Activated CD8-positive, alpha-beta T cell treated with anti-CD3 and anti-CD28 coated beads for 36 hours (primary cell): ENCODE results near the gene APLP1. TPM values are rescaled to one million over a fixed set of nuclear protein-coding genes. Genes with fewer than 3 reads are reported as not detected.

Source experiments
- ATAC-seq: fragments of 200-7000 bp; cut with Tn5 transposase; one replicate; pipeline ENCODE4 v1.10.0; 2021; ENCODE audit warnings: mild to moderate bottlenecking, moderate library complexity
- CTCF ChIA-PET: fragments of 350-600 bp; sonication (Branson Sonifier 250); formaldehyde crosslinking; loops from one replicate; lab custom pipeline; 2021; ENCODE audit warnings: antibody characterized with exemption; lab: Charles Lee
- POLR2A ChIA-PET: fragments of 350-600 bp; sonication (Branson Sonifier 250); formaldehyde crosslinking; loops from one replicate; lab custom pipeline; 2021; ENCODE audit warnings: antibody characterized with exemption; lab: Charles Lee
- DNase-seq: peaks from one replicate; pipeline ENCODE4 v3.0.0-alpha.2; 2020
- H3K27ac Mint-ChIP-seq: one replicate; pipeline ENCODE4 v1.8.0; 2021; ENCODE audit warnings: mild to moderate bottlenecking, mixed read lengths
- H3K27me3 Mint-ChIP-seq: one replicate; pipeline ENCODE4 v1.8.0; 2021; ENCODE audit warnings: mixed read lengths
- H3K36me3 Mint-ChIP-seq: one replicate; pipeline ENCODE4 v1.8.0; 2021; ENCODE audit warnings: low read depth, mixed read lengths
- H3K4me1 Mint-ChIP-seq: one replicate; pipeline ENCODE4 v1.8.0; 2021; ENCODE audit warnings: low read depth, mixed read lengths
- H3K4me3 Mint-ChIP-seq: one replicate; pipeline ENCODE4 v1.8.0; 2021; ENCODE audit warnings: mild to moderate bottlenecking, moderate library complexity, mixed read lengths
- H3K9me3 Mint-ChIP-seq: one replicate; pipeline ENCODE4 v1.8.0; 2021; ENCODE audit warnings: mixed read lengths
- intact Hi-C: fragments of 100-400 bp; cut with micrococcal nuclease; formaldehyde crosslinking; loops from one replicate; pipeline ENCODE4 v1.10.0; 2022
- total RNA-seq, 2 experiments: library from RNA; stranded (reverse); gene quantifications; one replicate each; pipeline ENCODE4 v1.2.3, GENCODE V29; 2021
- TF ChIP-seq, protein P1 (sequence below): fragments of 200-600 bp; IDR thresholded peaks from one replicate; pipeline ENCODE4 v1.8.0; 2022; ENCODE audit warnings: antibody characterized with exemption, mild to moderate bottlenecking

The APLP1 gene
- total RNA-seq, 2 experiments from 2014 or later = 2.0 to 2.1 TPM

DNA sequence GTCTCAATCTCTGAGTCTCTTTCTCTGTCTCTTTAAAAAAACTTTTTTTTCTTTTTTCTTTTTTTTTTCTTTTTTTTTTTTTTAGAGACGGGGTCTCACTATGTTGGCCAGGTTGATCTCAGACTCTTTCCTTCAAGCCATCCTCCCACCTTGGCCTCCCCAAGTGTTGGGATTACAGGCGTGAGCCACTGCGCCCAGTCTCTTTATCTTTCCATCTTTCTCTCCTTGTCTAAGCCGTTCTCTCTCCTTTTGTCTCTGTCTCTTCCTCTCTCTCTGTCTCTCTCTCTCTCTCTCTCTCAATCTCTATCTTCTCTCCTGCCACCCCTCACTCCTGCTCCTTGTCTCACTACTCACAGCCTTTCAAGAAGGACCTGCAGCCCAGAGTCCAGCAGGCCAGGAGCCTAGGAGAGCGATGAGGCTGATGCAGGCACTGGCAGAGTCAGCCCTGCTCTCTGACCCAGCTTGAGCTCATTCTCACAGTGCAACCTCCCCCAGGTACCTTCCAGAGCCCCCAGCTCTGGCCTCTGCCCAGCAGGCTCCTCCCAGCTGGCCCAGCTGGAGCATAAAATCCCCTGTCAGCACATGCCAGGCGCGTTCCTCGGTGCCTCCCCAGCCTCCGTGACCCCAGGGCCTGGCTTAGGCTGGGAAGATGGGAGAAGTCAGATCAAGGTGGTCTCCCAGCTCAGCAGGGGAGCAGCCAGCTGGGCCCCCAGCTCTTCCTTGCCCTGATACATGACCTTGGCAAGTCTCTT is 16.2 kb upstream of the APLP1 start, which contains the start of gene NPHS1:
NPHS1 (minus strand) TSS at position 476 of the 752 bp plus-strand sequence. CDS start 667 bp downstream, outside the sequence.
- no peak within 1 kb of the TSS for H3K27ac Mint-ChIP-seq

DNA sequence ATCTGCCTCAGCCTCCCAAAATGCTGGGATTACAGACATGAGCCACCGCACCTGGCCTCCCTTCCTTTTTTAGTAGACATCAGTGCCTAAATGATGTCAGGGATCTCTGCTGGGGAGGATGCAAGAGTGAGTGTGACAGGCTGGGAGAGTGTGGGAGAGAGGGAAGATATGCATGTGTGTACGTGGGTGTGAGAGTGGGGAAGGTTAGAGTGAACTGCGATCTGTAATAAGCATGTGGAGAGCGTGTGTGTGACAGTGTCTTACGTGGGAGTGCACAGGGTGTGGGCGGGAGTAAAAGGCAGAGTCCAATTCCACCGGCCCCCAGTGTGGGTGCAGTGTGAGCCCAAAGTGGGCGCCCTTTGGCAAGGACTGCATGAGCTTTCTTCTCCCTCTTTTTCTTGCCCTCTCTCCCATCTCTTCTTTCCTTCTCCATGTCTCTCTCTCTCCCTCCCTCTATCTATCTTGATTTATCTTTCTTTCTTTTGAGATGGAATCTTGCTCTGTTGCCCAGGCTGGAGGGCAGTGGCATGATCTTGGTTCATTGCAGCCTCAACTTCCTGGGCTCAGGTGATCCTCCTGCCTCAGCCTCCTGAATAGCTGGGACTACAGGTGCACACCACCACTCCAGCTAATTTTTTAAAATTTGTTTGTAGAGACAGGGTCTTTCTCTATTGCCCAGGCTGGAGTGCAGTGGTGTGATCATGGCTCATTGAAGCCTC is 15.2 kb upstream of the APLP1 start:
- no peaks in the 10 kb centered on the region for H3K36me3 Mint-ChIP-seq
- H3K27me3 Mint-ChIP-seq = peaks cover 28% of the 10 kb centered on the region
- intact Hi-C loops = no loop called here
- DNase-seq (no peak), ATAC-seq (no peak)
- H3K4me3 Mint-ChIP-seq = no peak overlapping the region
- peaks cover 6% of the 10 kb centered on the region for H3K4me1 Mint-ChIP-seq
- H3K9me3 Mint-ChIP-seq = no peaks in the 10 kb centered on the region
- ChIA-PET POLR2A (interaction anchor here (1.2 kb wide), 1 partner anchor 8 kb away, joined by 5 read pairs; no protein-coding TSS in a partner anchor), CTCF (interaction anchor here (0.8 kb wide), 1 partner anchor 18 kb away, joined by 3 read pairs; no protein-coding TSS in a partner anchor)
- no peak overlapping the region for H3K27ac Mint-ChIP-seq
- TF ChIP-seq, protein P1, sequence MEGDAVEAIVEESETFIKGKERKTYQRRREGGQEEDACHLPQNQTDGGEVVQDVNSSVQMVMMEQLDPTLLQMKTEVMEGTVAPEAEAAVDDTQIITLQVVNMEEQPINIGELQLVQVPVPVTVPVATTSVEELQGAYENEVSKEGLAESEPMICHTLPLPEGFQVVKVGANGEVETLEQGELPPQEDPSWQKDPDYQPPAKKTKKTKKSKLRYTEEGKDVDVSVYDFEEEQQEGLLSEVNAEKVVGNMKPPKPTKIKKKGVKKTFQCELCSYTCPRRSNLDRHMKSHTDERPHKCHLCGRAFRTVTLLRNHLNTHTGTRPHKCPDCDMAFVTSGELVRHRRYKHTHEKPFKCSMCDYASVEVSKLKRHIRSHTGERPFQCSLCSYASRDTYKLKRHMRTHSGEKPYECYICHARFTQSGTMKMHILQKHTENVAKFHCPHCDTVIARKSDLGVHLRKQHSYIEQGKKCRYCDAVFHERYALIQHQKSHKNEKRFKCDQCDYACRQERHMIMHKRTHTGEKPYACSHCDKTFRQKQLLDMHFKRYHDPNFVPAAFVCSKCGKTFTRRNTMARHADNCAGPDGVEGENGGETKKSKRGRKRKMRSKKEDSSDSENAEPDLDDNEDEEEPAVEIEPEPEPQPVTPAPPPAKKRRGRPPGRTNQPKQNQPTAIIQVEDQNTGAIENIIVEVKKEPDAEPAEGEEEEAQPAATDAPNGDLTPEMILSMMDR = no peak

More for the DNA sequence above, 16.2 kb upstream of the APLP1 start, which contains the start of gene NPHS1:
- ChIA-PET CTCF (interaction anchor here (0.8 to 1.5 kb wide), 2 partner anchors 17 kb away, joined by 3 read pairs; no protein-coding TSS in a partner anchor), POLR2A (interaction anchor here (1.2 kb wide), 1 partner anchor 9 kb away, joined by 5 read pairs; no protein-coding TSS in a partner anchor)
- DNase-seq (no peak), ATAC-seq (no peak)
- no peaks in the 10 kb centered on the region for H3K9me3 Mint-ChIP-seq
- peaks cover 6% of the 10 kb centered on the region for H3K4me1 Mint-ChIP-seq
- intact Hi-C loops = no loop called here
- H3K27me3 Mint-ChIP-seq = peaks cover 30% of the 10 kb centered on the region
- TF ChIP-seq, protein P1 = no peak
- peak within 1 kb of the TSS; percentile 13 for H3K4me3 Mint-ChIP-seq
- H3K36me3 Mint-ChIP-seq = no peaks in the 10 kb centered on the region

DNA sequence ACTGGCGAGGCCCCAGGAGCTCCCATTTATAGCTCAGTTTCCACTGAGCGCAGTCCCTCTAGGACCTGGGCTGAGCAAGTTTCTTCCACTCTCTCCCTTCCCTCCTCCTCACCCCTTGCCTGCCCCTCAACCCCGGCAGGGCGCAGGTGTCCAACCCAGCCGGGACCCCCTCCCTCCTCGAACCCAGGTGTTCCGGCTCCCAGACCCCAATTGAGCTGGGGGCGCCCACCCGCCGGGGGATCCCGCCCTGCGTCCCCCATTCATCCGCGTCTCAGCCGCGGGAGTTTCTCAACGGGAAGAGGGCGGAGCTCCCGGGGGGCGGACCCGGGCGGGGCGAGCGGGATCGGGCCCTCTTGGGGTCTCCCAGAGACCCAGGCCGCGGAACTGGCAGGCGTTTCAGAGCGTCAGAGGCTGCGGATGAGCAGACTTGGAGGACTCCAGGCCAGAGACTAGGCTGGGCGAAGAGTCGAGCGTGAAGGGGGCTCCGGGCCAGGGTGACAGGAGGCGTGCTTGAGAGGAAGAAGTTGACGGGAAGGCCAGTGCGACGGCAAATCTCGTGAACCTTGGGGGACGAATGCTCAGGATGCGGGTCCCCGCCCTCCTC is 11.7 kb upstream of the APLP1 start, which contains the start of gene KIRREL2:
KIRREL2 (plus strand) TSS at position 366 of the 604 bp plus-strand sequence; CDS start at position 575, 209 bp downstream.
- Mint-ChIP-seq H3K36me3 (no peaks in the 10 kb centered on the region), H3K9me3 (no peaks in the 10 kb centered on the region), H3K4me3 (peak within 1 kb of the TSS; percentile 71), H3K27ac (no peak within 1 kb of the TSS), H3K27me3 (peaks cover 47% of the 10 kb centered on the region), H3K4me1 (peaks cover 9% of the 10 kb centered on the region)
- ATAC-seq (peak; percentile 65), DNase-seq (peak; percentile 50)
- TF ChIP-seq, protein P1 = no peak
- ChIA-PET POLR2A (interaction anchor here (0.8 to 1.0 kb wide), 3 partner anchors 12 to 119 kb away, joined by 3 read pairs; partner anchors contain the start of gene APLP1), CTCF (interaction anchor here (0.7 to 0.8 kb wide), 2 partner anchors 30 to 102 kb away, joined by 3 read pairs; no protein-coding TSS in a partner anchor)
- intact Hi-C loops = no loop called here

DNA sequence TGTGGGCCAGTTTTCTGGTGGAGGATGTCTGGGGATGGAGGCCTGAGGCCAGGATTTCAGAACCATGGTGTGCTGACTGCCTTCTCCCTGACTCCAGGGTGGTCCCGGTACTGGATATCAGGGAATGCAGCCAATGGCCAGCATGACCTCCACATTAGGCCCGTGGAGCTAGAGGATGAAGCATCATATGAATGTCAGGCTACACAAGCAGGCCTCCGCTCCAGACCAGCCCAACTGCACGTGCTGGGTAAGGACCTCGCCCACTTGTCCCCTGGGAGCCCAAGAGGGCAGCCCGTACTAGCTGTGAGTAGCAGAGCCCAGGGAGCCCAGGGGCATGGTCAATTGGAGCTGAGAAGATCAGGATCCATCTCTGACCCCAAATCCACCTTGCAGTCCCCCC is 10.1 kb upstream of the APLP1 start:
- DNase-seq (no peak), ATAC-seq (no peak)
- no peak overlapping the region for H3K4me3 Mint-ChIP-seq
- H3K27me3 Mint-ChIP-seq = peaks cover 53% of the 10 kb centered on the region
- POLR2A ChIA-PET = no interaction called here
- no peak overlapping the region for H3K27ac Mint-ChIP-seq
- H3K36me3 Mint-ChIP-seq = no peaks in the 10 kb centered on the region
- CTCF ChIA-PET = no interaction called here
- H3K9me3 Mint-ChIP-seq = no peaks in the 10 kb centered on the region
- TF ChIP-seq, protein P1 = no peak
- peaks cover 9% of the 10 kb centered on the region for H3K4me1 Mint-ChIP-seq
- intact Hi-C loops = no loop called here
